Spinal cord (tissue), 10 donors: Measurements from ENCODE around the gene SOX30. TPM values are rescaled to one million over a fixed set of nuclear protein-coding genes. Genes with fewer than 3 reads are reported as not detected.
A peak's percentile ranks its signal among the peaks of the same experiment; 100 is the strongest.

ENCODE experiments used
- DNase-seq, 6 donors: peaks; one replicate each; pipeline versions ENCODE4 v3.0.0 to v3.0.0-alpha.2; 2013 to 2015; ENCODE audit warnings: low spot score in 6 of 6, low read depth in 4 of 6
- H3K27ac ChIP-seq: one replicate; pipeline ENCODE4 v1.5.1; 2013; ENCODE audit warnings: low read depth, low read length, control low read depth
- H3K27me3 ChIP-seq: one replicate; pipeline ENCODE4 v1.6.1; 2013; ENCODE audit warnings: low read length; ENCODE audit not compliant: control insufficient read depth, insufficient read depth
- H3K36me3 ChIP-seq: one replicate; pipeline ENCODE4 v1.6.1; 2013; ENCODE audit warnings: low read length; ENCODE audit not compliant: control insufficient read depth, insufficient read depth
- H3K4me1 ChIP-seq: one replicate; pipeline ENCODE4 v1.6.1; 2013; ENCODE audit warnings: low read length; ENCODE audit not compliant: control insufficient read depth, insufficient read depth
- H3K4me3 ChIP-seq: one replicate; pipeline ENCODE4 v1.5.1; 2013; ENCODE audit warnings: low read depth, low read length, control low read depth
- H3K9me3 ChIP-seq: one replicate; pipeline ENCODE4 v1.6.1; 2013; ENCODE audit warnings: low read length; ENCODE audit not compliant: control insufficient read depth, insufficient read depth
- WGBS: methylation state at CpG from one replicate; pipeline ENCODE4 v1.1.5; 2013; ENCODE audit warnings: missing lambda C conversion rate; ENCODE audit not compliant: insufficient coverage; 5-methylcytosine and 5-hydroxymethylcytosine counted together
- polyA plus RNA-seq, 2 donors: library from polyadenylated mRNA; unstranded; fragments of 120-200 nt; gene quantifications; one replicate each; pipeline ENCODE4 v1.2.1, GENCODE V29; 2013; ENCODE audit not compliant: insufficient read length in 2 of 2
- total RNA-seq, 2 donors: library from RNA; depleted of rRNA in 1 of 2; stranded (reverse); fragments of 120-200 nt in 1 of 2; fragments of >200 nt in 1 of 2; gene quantifications; one replicate each; pipeline versions ENCODE4 v1.2.3 to v1.2.4, GENCODE V29; 2013 to 2014
- donor health status: healthy.

SOX30 gene
- total and polyA plus RNA-seq, 4 donors = 0.22 to 0.51 (median 0.43) TPM; not detected in 1

DNA sequence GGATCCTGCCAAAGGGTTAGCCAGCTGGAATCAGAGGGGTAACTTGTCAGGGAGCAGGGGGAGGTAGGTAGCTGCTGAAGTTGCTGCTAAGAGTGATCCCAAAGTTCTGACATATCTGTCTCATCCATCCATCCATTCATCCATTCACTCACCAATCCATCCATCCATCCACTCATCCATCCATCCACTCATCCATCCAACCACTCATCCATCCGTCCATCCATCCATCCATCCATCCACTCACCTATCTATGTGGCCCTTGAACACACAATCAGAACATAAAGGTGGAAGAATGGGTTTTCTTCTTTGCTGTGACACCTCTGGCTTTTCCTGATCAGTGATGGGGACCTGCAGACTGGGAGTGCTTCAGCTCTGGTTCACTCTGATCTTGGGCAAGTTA lies 16.1 kb upstream of the SOX30 start:
- Histone ChIP-seq H3K4me1 (peaks cover 15% of the 10 kb centered on the region), H3K27me3 (peaks cover 3% of the 10 kb centered on the region), H3K4me3 (no peak overlapping the region), H3K9me3 (no peaks in the 10 kb centered on the region), H3K36me3 (no peaks in the 10 kb centered on the region), H3K27ac (no peak overlapping the region)
- no CpG with 5 or more reads among the region's 1 CpG for WGBS
- no peak for DNase-seq

GRCh38 chr5:157665467-157666070 lies 13.3 kb upstream of the SOX30 start:
- Histone ChIP-seq H3K4me1 (no peaks in the 10 kb centered on the region), H3K27me3 (no peaks in the 10 kb centered on the region), H3K36me3 (no peaks in the 10 kb centered on the region), H3K4me3 (no peak overlapping the region), H3K27ac (no peak overlapping the region), H3K9me3 (peaks cover 2% of the 10 kb centered on the region)
- WGBS = 100% methylated on average over 1 of the region's 2 CpGs
- DNase-seq = no peak

- Histone ChIP-seq H3K4me1 (no peaks in the 10 kb centered on the region), H3K27me3 (no peaks in the 10 kb centered on the region)
- WGBS = 65% methylated on average over 5 of the region's 8 CpGs
Measured at GRCh38 chr5:157659868-157660660, 7.8 kb upstream of the SOX30 start.

GRCh38 chr5:157658893-157659292 lies 6.7 kb upstream of the SOX30 start:
- Histone ChIP-seq H3K36me3 (no peaks in the 10 kb centered on the region), H3K27ac (no peak overlapping the region), H3K9me3 (peaks cover 5% of the 10 kb centered on the region), H3K27me3 (no peaks in the 10 kb centered on the region), H3K4me3 (no peak overlapping the region), H3K4me1 (no peaks in the 10 kb centered on the region)
- no peak for DNase-seq
- WGBS = 63% methylated on average over 1 of the region's 1 CpG

More at GRCh38 chr5:157659868-157660660, 7.8 kb upstream of the SOX30 start:
- H3K9me3 ChIP-seq = peaks cover 5% of the 10 kb centered on the region
- no peak for DNase-seq
- H3K27ac ChIP-seq = no peak overlapping the region
- no peak overlapping the region for H3K4me3 ChIP-seq
- no peaks in the 10 kb centered on the region for H3K36me3 ChIP-seq

DNA sequence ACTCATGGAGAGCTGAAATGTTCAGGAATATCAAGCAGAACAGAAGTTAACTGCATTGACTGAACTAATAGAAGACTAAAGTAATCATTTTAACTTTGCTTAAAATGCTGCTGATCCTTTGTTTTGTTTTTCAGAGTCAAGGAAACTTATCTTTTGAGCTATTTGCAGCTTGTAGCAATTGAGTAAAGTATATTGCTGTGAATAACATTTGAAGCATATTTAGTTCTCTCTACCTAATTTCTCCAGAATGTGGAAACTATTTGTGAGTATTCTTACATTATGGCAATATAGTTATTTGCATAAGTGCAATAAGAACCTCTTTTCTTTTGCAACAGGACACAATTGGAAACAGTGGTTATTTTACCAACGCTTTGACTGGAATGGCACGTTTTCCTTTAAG lies 5.3 kb upstream of the SOX30 start:
- Histone ChIP-seq H3K36me3 (no peaks in the 10 kb centered on the region), H3K27ac (no peak overlapping the region), H3K4me3 (no peak overlapping the region), H3K4me1 (no peaks in the 10 kb centered on the region), H3K27me3 (no peaks in the 10 kb centered on the region), H3K9me3 (peaks cover 5% of the 10 kb centered on the region)
- WGBS = no CpG with 5 or more reads among the region's 2 CpGs
- no peak for DNase-seq

- WGBS = 21% methylated on average over 55 of the region's 63 CpGs
- DNase-seq = peak in 2 of 6 donors; percentile 68 to 88
- Histone ChIP-seq H3K27ac (no peak overlapping the region), H3K4me3 (peak overlapping the region; percentile 35), H3K4me1 (peaks cover 10% of the 10 kb centered on the region), H3K27me3 (no peaks in the 10 kb centered on the region), H3K36me3 (no peaks in the 10 kb centered on the region), H3K9me3 (no peaks in the 10 kb centered on the region)
Measured at GRCh38 chr5:157651623-157652376, 438 bp downstream of the SOX30 start.

GRCh38 chr5:157650991-157651611 lies 1.1 kb downstream of the SOX30 start:
- Histone ChIP-seq H3K27me3 (no peaks in the 10 kb centered on the region), H3K4me3 (no peak overlapping the region), H3K9me3 (no peaks in the 10 kb centered on the region), H3K27ac (no peak overlapping the region), H3K36me3 (no peaks in the 10 kb centered on the region), H3K4me1 (peaks cover 10% of the 10 kb centered on the region)
- DNase-seq = no peak
- 62% methylated on average over 31 of the region's 33 CpGs for WGBS

DNA sequence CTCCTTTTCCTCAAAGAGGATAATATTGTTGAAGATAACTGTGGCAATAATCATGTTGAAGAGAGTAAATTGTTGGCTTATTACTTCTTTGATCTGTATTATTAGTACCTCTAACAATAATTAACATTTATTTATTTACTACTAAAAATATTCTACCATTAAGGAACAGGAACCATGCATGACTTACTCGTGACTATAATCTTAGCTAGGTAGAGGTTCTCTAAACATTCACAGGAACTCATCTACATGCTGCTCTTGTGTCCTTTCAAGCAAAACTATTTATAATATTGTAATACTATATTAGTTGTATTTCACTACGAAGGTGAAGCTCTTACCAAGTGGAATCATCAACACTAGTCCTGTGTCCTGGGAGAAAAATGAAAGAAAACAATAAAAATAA lies 3.1 kb downstream of the SOX30 start:
- Histone ChIP-seq H3K27me3 (no peaks in the 10 kb centered on the region), H3K4me3 (no peak overlapping the region), H3K4me1 (peaks cover 10% of the 10 kb centered on the region), H3K36me3 (no peaks in the 10 kb centered on the region), H3K27ac (no peak overlapping the region), H3K9me3 (no peaks in the 10 kb centered on the region)
- no peak for DNase-seq
- WGBS = no CpG with 5 or more reads among the region's 2 CpGs

- H3K36me3 ChIP-seq = no peaks in the 10 kb centered on the region
- H3K4me1 ChIP-seq = peaks cover 10% of the 10 kb centered on the region
- no peak for DNase-seq
- no peak overlapping the region for H3K4me3 ChIP-seq
- H3K9me3 ChIP-seq = no peaks in the 10 kb centered on the region
- WGBS = 75% methylated on average over 2 of the region's 7 CpGs
- no peaks in the 10 kb centered on the region for H3K27me3 ChIP-seq
- no peak overlapping the region for H3K27ac ChIP-seq
Measured at GRCh38 chr5:157648275-157648990, 3.8 kb downstream of the SOX30 start.
